Motor neuron (in vitro differentiated cells): ENCODE measurements around the gene EIF4E3. TPM values are rescaled to one million over a fixed set of nuclear protein-coding genes. Genes with fewer than 3 reads are reported as not detected.

Experiments
- ATAC-seq, 8 experiments: fragments of 200-7000 bp; cut with Tn5 transposase; replicated peaks in 6 of 8; 2 replicates each; pipeline ENCODE4 v1.8.0; 2021; ENCODE audit warnings: mild to moderate bottlenecking in 8 of 8, moderate library complexity in 8 of 8
- H3K27ac ChIP-seq, 2 donors: fragments of 250-450 bp; sonication (Bioruptor Pico); 2 replicates each; pipeline ENCODE4 v1.9.0; 2021; ENCODE audit warnings: antibody characterized with exemption in 2 of 2, mild to moderate bottlenecking in 2 of 2, moderate library complexity in 1 of 2
- H3K4me1 ChIP-seq, 2 donors: fragments of 250-450 bp; sonication (Bioruptor Pico); replicated peaks in 1 of 2; 2 replicates each; pipeline ENCODE4 v1.6.1; 2021; ENCODE audit warnings: antibody characterized with exemption in 2 of 2, mild to moderate bottlenecking in 2 of 2, moderate library complexity in 1 of 2
- H3K4me3 ChIP-seq, 5 donors: fragments of 250-450 bp; sonication (Bioruptor Pico); 2 replicates each; pipeline ENCODE4 v1.9.0; 2021; ENCODE audit warnings: antibody characterized with exemption in 5 of 5, mild to moderate bottlenecking in 5 of 5, moderate library complexity in 4 of 5
- whole genome bisulfite sequencing, 10 experiments: fragments of 450-650 bp; shearing (Covaris generic); methylation state at CpG; one replicate each; pipeline ENCODE4 v1.0.0; 2022; 5-methylcytosine and 5-hydroxymethylcytosine counted together
- in situ Hi-C, 9 experiments: fragments of 400-800 bp; cut with MboI; loops; one replicate each; pipeline ENCODE4 v1.15.0; 2021; ENCODE audit warnings: low sequenced_read_pairs in 9 of 9, low pct_unique_long_range_greater_than_20kb in 2 of 9; ENCODE audit not compliant: unreplicated experiment in 9 of 9
- total RNA-seq, 8 experiments: library from RNA; unstranded; fragments of 300-600 nt; gene quantifications; 2 replicates each; pipeline versions ENCODE4 v1.2.3 to v1.2.4, GENCODE V29; 2022

The EIF4E3 gene
- total RNA-seq, 8 experiments from 2014 or later: 1.2 to 9.4 (median 5.6) TPM

DNA sequence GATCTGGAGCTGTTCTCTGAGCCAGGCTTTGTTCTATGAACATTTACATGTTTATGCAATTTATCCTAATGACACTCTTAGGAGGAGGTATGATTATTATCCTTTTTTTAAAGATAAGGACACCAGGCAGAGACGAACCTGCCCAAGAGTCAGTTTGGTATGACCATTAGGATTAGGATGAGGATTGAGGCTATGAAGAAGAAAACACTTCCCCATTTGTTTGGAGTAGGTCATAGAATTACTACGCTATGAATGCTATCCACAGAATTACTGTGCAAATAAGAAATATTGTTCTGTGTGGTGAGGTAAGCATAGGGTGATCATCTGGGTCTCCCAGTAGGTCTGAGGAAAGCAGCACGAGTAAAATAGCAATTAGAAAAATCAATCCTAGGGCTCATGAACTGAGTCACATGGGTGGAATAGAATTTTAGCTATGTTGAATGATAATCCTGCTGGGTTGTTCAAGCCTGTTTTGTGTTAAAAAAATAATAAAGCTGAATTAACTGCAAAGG, 23.9 kb downstream of the EIF4E3 start:
- H3K4me1 ChIP-seq: peaks cover 4 to 8% of the 10 kb centered on the region in 2 donors
- H3K27ac ChIP-seq: no peak overlapping the region
- ATAC-seq: peak in 4 of 8 experiments; percentile 13 to 82 (median 52)
- 46 to 100% (median 77%) methylated on average over 1 to 3 of the region's 3 CpGs; no CpG with 5 or more reads in 1 of the 10 experiments for WGBS, 10 experiments
- in situ Hi-C loops: loop anchor here in 4 of 9 experiments (25.0 kb wide), 5 partner anchors 261 to 1386 kb away; partner anchors contain the start of genes EBLN2 (in 1 of the 4) and SHQ1 (in 1 of the 4)
- H3K4me3 ChIP-seq: no peak overlapping the region

DNA sequence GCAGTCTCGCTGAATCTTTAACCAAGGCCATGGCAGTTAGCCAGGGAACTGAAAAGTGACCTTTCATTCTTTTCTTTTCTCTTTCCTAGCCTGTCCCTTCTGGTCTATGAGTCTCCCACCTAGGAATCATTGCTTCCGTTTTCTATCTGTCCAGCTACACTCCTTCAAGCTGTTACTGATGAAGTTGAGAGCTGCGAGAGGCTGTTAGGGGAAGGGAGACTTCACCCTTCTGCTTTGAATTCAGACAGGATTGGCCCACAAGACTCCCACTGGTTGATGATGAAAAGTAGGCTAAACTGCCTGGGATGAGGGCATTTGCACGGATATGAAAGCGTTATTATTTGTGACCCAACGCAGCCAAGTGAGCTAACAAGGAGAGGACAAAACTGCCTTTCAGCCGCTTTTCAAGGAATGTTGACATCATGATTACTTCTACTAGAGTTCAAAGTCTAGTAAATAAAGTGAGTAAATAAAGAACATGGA, 30.2 kb downstream of the EIF4E3 start:
- Histone ChIP-seq H3K4me3 (no peak overlapping the region), H3K27ac (no peak overlapping the region), H3K4me1 (peaks cover 2 to 6% of the 10 kb centered on the region in 2 donors)
- 51 to 100% (median 78%) methylated on average over 1 to 7 of the region's 7 CpGs for WGBS, 10 experiments
- no peak for ATAC-seq
- in situ Hi-C loops: loop anchor here in 2 of 9 experiments (25.0 kb wide), 1 partner anchor 1633 kb away; no protein-coding TSS in a partner anchor

DNA sequence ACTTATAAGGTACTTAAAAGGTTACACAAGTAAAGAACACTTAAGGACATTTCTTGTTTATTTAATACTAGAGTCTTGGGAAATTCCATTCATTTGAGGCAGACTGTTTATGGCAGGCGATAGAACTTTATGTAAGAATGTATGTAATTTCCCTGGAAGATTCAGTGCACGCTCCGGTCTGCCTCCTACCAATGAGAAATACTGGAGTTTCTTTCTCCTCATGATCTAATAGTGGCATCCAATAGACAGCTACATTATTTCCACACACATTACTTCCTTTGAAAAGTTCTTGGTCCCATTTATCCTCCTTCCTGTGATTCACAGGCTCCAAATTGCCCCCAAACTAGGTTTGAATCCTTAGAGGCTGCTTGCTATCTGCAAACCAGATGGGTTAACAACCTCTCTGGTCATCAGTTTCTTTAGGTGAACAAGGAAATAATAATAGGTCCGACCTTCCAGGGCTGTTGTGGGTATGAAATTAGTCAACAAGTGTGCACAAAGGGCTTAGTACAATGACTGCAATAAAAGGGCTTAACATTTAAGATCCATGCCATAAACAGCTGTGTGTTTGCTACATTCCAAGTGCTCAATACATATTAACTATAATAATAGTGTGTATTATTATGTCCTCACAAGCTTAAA, 30.7 kb downstream of the EIF4E3 start:
- H3K4me1 ChIP-seq: peaks cover 6 to 7% of the 10 kb centered on the region in 2 donors
- WGBS, 10 experiments: 5 to 100% (median 75%) methylated on average over 1 to 4 of the region's 4 CpGs; no CpG with 5 or more reads in 1 of the 10 experiments

DNA sequence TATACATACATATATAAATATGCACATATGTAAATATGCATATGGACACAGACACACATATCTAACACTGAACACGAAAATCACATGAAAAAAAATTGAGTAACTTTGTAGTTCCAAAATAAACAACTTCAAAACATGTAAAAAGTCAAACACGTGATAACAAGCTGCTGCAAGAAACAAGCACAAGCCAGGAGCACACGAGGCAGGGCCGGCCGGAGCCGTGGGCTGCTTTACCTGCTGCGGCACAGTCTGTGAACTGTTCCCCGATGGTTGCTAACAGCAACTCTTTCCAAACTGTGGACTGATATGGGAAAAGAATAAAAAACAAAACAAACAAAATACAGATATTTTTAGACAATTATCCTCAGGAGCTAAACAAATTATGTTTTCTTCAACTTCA, 31.6 kb downstream of the EIF4E3 start:
- WGBS, 10 experiments: 4 to 100% (median 55%) methylated on average over 1 to 8 of the region's 8 CpGs; no CpG with 5 or more reads in 3 of the 10 experiments
- in situ Hi-C loops: loop anchor here in 2 of 9 experiments (25.0 kb wide), 1 partner anchor 1631 kb away; no protein-coding TSS in a partner anchor
- no peak overlapping the region for H3K27ac ChIP-seq

More for the DNA sequence above, 30.7 kb downstream of the EIF4E3 start:
- ATAC-seq: peak in 3 of 8 experiments; percentile 72 to 85 (median 82)
- H3K4me3 ChIP-seq: no peak overlapping the region
- in situ Hi-C loops: loop anchor here in 2 of 9 experiments (25.0 kb wide), 1 partner anchor 1632 kb away; no protein-coding TSS in a partner anchor
- no peak overlapping the region for H3K27ac ChIP-seq

DNA sequence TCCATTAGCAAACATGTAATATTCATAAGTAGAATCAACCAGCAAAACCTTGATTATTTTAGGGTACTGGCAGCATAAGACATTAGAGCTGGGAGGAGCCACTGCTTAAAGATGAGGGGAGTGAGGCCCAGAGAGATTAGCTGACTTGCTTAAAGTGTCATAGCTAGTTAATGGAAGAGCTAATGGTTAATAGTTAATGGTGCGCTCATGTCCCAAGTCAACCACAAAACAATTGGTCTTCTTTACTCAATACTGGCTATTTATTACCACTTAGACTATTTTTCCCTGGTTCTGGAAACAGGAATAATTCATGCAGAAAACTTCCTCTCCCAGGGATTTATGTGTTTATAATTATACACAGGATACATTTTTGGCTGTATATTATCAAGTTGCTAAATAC, 33.1 kb downstream of the EIF4E3 start:
- Histone ChIP-seq H3K27ac (no peak overlapping the region), H3K4me1 (peaks cover 12 to 20% of the 10 kb centered on the region in 2 donors), H3K4me3 (no peak overlapping the region)
- in situ Hi-C loops: loop anchor here in 2 of 9 experiments (25.0 kb wide), 1 partner anchor 1630 kb away; no protein-coding TSS in a partner anchor
- 75 to 100% (median 100%) methylated on average over 1 of the region's 1 CpG; no CpG with 5 or more reads in 4 of the 10 experiments for WGBS, 10 experiments
- ATAC-seq: no peak

More for the DNA sequence above, 31.6 kb downstream of the EIF4E3 start:
- no peak overlapping the region for H3K4me3 ChIP-seq
- peaks cover 11 to 15% of the 10 kb centered on the region in 2 donors for H3K4me1 ChIP-seq
- peak in 1 of 8 experiments; percentile 74 for ATAC-seq

DNA sequence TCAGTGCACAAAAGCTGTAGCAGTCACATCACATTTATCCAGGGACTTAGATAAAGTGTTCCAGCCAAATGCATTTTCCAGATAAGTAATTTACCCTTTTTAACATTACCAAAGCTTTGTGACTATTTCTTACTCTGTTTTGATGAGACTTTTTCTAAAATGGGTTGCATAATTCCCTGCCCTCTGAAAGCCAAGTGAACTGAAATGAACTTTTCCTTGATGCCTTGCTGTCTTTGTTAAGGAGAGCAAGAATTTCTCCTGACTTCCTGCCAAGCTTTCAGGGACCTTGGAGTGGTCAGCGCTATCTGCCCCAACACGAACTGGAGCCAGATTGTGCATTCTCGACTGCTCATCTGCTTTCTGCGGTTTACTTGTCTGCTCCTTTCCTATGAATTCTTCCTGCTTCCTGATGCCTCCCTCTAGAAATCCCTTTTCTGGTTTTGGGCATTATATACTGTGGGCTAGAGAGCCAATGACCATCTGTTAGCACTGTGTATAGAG, 34.8 kb downstream of the EIF4E3 start:
- H3K27ac ChIP-seq: no peak overlapping the region
- no peak overlapping the region for H3K4me3 ChIP-seq
- ATAC-seq: peak in 5 of 8 experiments; percentile 6 to 36 (median 27)
- peaks cover 12 to 20% of the 10 kb centered on the region in 2 donors for H3K4me1 ChIP-seq
- in situ Hi-C loops: loop anchor here in 2 of 9 experiments (25.0 kb wide), 1 partner anchor 1628 kb away; no protein-coding TSS in a partner anchor
- WGBS, 10 experiments: 3 to 60% (median 17%) methylated on average over 1 to 4 of the region's 4 CpGs; no CpG with 5 or more reads in 1 of the 10 experiments

DNA sequence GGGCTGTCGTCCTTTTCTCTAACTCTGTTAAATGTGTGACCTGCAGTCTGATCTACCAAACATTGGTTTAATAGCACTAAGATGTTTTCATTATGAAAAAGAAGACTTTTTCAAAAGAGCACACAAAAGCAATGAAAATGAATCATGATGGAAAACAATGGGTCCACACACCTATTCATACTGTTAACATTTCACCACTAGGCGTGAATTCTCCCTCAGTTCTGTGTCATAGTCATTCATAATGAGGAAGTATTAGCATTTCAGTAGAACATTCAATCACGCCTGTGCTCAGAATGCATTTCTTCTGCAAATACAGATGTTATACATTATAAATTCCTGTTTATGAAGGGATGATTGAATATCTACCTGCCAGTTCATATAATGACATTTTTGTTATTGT, 35.9 kb downstream of the EIF4E3 start:
- Histone ChIP-seq H3K27ac (no peak overlapping the region), H3K4me1 (peaks cover 19 to 25% of the 10 kb centered on the region in 2 donors), H3K4me3 (no peak overlapping the region)
- peak in 6 of 8 experiments; percentile 11 to 61 (median 54) for ATAC-seq
- in situ Hi-C loops: loop anchor here in 2 of 9 experiments (25.0 kb wide), 1 partner anchor 1627 kb away; no protein-coding TSS in a partner anchor
- WGBS, 10 experiments: 0 to 50% (median 28%) methylated on average over 1 to 3 of the region's 3 CpGs

DNA sequence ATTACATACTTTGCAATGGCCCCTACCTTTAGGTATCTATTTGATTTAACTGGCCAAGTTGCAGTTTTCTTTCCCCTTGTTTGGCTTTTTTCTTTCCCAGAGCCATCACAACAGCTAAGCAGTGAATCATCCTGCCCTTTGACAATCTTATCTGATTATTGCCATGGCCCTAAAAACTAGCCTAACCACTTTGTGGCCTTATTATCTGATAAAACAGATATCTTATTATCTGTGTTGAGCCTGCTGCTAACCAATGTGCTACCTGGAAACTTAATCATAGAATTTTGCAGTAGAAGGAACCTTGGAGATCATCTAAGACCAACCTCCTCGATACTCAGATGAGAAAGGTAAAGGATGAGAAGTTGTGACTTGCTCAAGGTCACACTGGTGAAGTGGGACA, 37.1 kb downstream of the EIF4E3 start:
- 80 to 100% (median 100%) methylated on average over 1 of the region's 1 CpG; no CpG with 5 or more reads in 3 of the 10 experiments for WGBS, 10 experiments
- H3K4me1 ChIP-seq: peaks cover 19 to 31% of the 10 kb centered on the region in 2 donors
- in situ Hi-C loops: loop anchor here in 2 of 9 experiments (25.0 kb wide), 1 partner anchor 1626 kb away; no protein-coding TSS in a partner anchor

DNA sequence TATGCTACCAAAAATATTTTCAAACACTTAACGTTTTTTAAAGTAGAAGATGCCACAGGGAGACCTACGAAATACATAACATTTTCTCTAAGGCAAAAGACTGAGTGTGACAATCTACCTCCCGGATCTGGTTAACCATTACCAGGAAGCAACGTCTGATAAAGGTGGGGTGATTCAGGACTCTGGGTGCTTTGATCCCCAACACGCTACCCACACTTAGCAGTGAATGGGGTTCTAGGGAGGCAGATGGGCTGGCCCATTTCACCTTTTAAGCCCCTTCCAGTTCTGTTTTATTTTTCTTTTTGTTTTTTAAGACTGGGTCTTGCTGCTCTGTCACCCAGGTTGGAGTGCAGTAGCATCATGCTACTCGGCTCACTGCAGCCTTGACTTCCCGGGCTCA, 39.5 kb downstream of the EIF4E3 start:
- no peak for ATAC-seq
- Histone ChIP-seq H3K4me1 (peaks cover 18 to 31% of the 10 kb centered on the region in 2 donors), H3K27ac (no peak overlapping the region), H3K4me3 (no peak overlapping the region)
- in situ Hi-C loops: loop anchor here in 2 of 9 experiments (25.0 kb wide), 1 partner anchor 1623 kb away; no protein-coding TSS in a partner anchor
- 75 to 93% (median 82%) methylated on average over 1 to 7 of the region's 7 CpGs; no CpG with 5 or more reads in 1 of the 10 experiments for WGBS, 10 experiments

More for the DNA sequence above, 37.1 kb downstream of the EIF4E3 start:
- H3K4me3 ChIP-seq: no peak overlapping the region
- H3K27ac ChIP-seq: no peak overlapping the region
- ATAC-seq: no peak

DNA sequence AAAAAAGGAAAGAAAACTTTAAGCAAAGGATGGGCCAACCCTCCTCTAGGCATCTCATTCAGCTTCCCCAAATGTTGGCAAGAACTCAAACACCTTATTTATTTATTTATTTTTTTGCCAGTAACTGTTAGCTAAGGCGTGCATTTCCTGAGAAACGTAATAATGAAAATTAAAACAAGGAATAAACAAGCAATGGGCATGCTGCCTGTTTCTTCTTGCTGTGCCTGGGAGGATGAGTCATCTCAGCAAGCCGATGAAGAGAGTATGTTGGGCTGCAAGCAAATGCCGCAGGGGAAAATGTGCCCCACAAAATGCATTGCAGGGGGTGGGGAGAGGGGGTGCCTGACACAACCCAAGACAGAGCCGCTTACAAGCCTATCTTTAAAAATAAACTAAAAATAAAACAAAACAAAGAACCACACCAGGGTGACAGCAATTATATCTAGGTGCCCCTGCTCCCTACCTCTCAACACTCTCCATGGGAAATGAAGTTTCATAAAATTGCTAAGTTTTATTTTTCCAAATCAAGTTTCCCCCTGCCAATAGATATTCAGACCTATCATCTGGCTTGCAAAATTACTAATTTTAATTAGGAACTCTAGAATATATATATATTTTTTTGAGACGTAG, 40.3 kb downstream of the EIF4E3 start:
- no peak overlapping the region for H3K4me3 ChIP-seq
- peak; percentile 52 to 80 (median 64) for ATAC-seq
- H3K27ac ChIP-seq: no peak overlapping the region
- H3K4me1 ChIP-seq: peaks cover 13 to 33% of the 10 kb centered on the region in 2 donors
- WGBS, 10 experiments: 0 to 64% (median 46%) methylated on average over 1 to 5 of the region's 6 CpGs; no CpG with 5 or more reads in 2 of the 10 experiments
- in situ Hi-C loops: loop anchor here in 2 of 9 experiments (25.0 kb wide), 1 partner anchor 1623 kb away; no protein-coding TSS in a partner anchor

DNA sequence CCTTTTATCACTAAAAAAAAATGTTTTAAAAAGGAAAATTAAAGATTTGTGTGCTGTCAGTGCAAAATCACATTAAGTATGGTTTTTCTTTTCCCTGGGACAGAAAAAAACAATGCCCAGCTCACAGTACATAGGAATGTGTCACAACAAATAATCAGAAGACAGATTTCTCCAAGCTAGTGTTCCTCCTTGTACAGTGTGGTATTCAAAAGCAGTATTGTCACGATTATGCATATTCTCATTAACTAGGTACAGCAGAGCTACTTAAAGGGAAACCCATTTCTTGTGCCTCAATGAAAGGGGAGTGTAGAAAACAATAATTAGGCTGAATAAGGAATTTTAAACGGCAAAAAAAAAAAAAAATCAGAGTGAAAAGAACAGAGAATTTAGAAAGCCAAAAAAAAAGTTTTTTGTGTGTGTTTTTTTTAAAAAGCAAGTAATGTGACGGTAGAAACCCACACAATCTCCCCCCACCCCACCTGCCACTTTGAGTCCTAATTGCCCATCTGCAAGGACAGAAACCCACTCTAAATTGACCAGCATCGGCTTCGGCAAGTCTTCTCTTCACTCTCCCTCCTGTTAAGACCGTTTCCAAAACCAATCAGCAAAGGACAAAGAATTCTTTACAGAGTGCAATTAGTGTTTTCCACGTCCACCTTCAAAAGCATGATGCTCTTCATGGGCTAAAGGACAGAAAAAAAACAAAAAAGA, 41.0 kb downstream of the EIF4E3 start:
- H3K4me1 ChIP-seq: peaks cover 13 to 27% of the 10 kb centered on the region in 2 donors
- H3K27ac ChIP-seq: no peak overlapping the region
- in situ Hi-C loops: loop anchor here in 2 of 9 experiments (25.0 kb wide), 1 partner anchor 1622 kb away; no protein-coding TSS in a partner anchor
- H3K4me3 ChIP-seq: no peak overlapping the region
- WGBS, 10 experiments: 7 to 87% (median 64%) methylated on average over 1 to 7 of the region's 7 CpGs
- peak; percentile 28 to 60 (median 37) for ATAC-seq
